Trophoblast cell (in vitro differentiated cells and primary cell): ENCODE measurements around the gene FLT1.

ENCODE experiments used
- DNase-seq, 2 donors: peaks; one replicate each; pipeline ENCODE4 v3.0.0-alpha.2; 2016
- H2AFZ ChIP-seq: 2 replicates; pipeline ENCODE4 v1.6.1; 2013; ENCODE audit warnings: low read length, moderate library complexity, mild to moderate bottlenecking; ENCODE audit not compliant: insufficient read depth, poor library complexity
- H2AK5ac ChIP-seq: 2 replicates; pipeline ENCODE4 v1.6.1; 2013; ENCODE audit warnings: mild to moderate bottlenecking, low read length
- H2BK120ac ChIP-seq: 2 replicates; pipeline ENCODE4 v1.6.1; 2013; ENCODE audit warnings: low read length, mild to moderate bottlenecking, moderate library complexity; ENCODE audit not compliant: insufficient read depth, poor library complexity
- H2BK12ac ChIP-seq: 2 replicates; pipeline ENCODE4 v1.6.1; 2013; ENCODE audit warnings: mild to moderate bottlenecking, low read length, moderate library complexity
- H2BK5ac ChIP-seq: 2 replicates; pipeline ENCODE4 v1.6.1; 2013; ENCODE audit warnings: low read length, low read depth, moderate library complexity, mild to moderate bottlenecking; ENCODE audit not compliant: poor library complexity
- H3K14ac ChIP-seq: 2 replicates; pipeline ENCODE4 v1.6.1; 2013; ENCODE audit warnings: mild to moderate bottlenecking, low read length
- H3K18ac ChIP-seq: 2 replicates; pipeline ENCODE4 v1.6.1; 2013; ENCODE audit warnings: mild to moderate bottlenecking, low read length
- H3K23ac ChIP-seq: 2 replicates; pipeline ENCODE4 v1.6.1; 2013; ENCODE audit warnings: low read length
- H3K27ac ChIP-seq: 2 replicates; pipeline ENCODE4 v1.5.1; 2013; ENCODE audit warnings: low read depth, mild to moderate bottlenecking, inconsistent platforms, low read length, moderate library complexity
- H3K27me3 ChIP-seq: 2 replicates; pipeline ENCODE4 v1.6.1; 2013; ENCODE audit warnings: inconsistent platforms, mild to moderate bottlenecking, low read length, moderate library complexity; ENCODE audit not compliant: insufficient read depth
- H3K36me3 ChIP-seq, 2 experiments: 1 replicate in 1 of 2; 2 replicates in 1 of 2; pipeline ENCODE4 v1.6.1; 2013; ENCODE audit warnings: low read length in 2 of 2, mild to moderate bottlenecking in 2 of 2, moderate library complexity in 1 of 2; ENCODE audit not compliant: insufficient read depth in 2 of 2, control insufficient read depth in 1 of 2
- H3K4ac ChIP-seq: 2 replicates; pipeline ENCODE4 v1.6.1; 2013; ENCODE audit warnings: low read depth, mild to moderate bottlenecking, low read length, moderate library complexity
- H3K4me1 ChIP-seq, 2 experiments: 1 replicate in 1 of 2; 2 replicates in 1 of 2; pipeline ENCODE4 v1.6.1; 2013; ENCODE audit warnings: low read length in 2 of 2, mild to moderate bottlenecking in 2 of 2, moderate library complexity in 1 of 2; ENCODE audit not compliant: insufficient read depth in 2 of 2, control insufficient read depth in 1 of 2
- H3K4me2 ChIP-seq: 2 replicates; pipeline ENCODE4 v1.6.1; 2013; ENCODE audit warnings: inconsistent platforms, mild to moderate bottlenecking, low read length, moderate library complexity
- H3K4me3 ChIP-seq: 2 replicates; pipeline ENCODE4 v1.5.1; 2013; ENCODE audit warnings: mild to moderate bottlenecking, low read depth, low read length, inconsistent platforms
- H3K79me1 ChIP-seq: one replicate; pipeline ENCODE4 v1.6.1; 2013; ENCODE audit warnings: low read length
- H3K79me2 ChIP-seq: 2 replicates; pipeline ENCODE4 v1.6.1; 2013; ENCODE audit warnings: low read length, mild to moderate bottlenecking; ENCODE audit not compliant: control insufficient read depth, insufficient read depth, poor library complexity
- H3K9ac ChIP-seq: 2 replicates; pipeline ENCODE4 v1.6.1; 2013; ENCODE audit warnings: mild to moderate bottlenecking, low read length
- H3K9me3 ChIP-seq: 2 replicates; pipeline ENCODE4 v1.6.1; 2013; ENCODE audit warnings: low read depth, mild to moderate bottlenecking, control low read depth, inconsistent platforms, low read length; ENCODE audit not compliant: insufficient read depth
- H4K12ac ChIP-seq: 2 replicates; pipeline ENCODE4 v1.6.1; 2013; ENCODE audit warnings: low read depth, mild to moderate bottlenecking, low read length, moderate library complexity
- H4K8ac ChIP-seq: 2 replicates; pipeline ENCODE4 v1.6.1; 2013; ENCODE audit warnings: low read depth, mild to moderate bottlenecking, low read length, moderate library complexity
- H4K91ac ChIP-seq: one replicate; pipeline ENCODE4 v1.6.1; 2013; ENCODE audit warnings: low read depth, mild to moderate bottlenecking, low read length, moderate library complexity
- WGBS: extraction: QIAGEN DNeasy Blood & Tissue Kit; methylation state at CpG from one replicate; pipeline ENCODE4 v1.1.7; 2013; ENCODE audit warnings: missing lambda C conversion rate; ENCODE audit not compliant: insufficient read length, insufficient coverage; ENCODE audit errors: extremely low coverage; 5-methylcytosine and 5-hydroxymethylcytosine counted together

FLT1 gene

DNA sequence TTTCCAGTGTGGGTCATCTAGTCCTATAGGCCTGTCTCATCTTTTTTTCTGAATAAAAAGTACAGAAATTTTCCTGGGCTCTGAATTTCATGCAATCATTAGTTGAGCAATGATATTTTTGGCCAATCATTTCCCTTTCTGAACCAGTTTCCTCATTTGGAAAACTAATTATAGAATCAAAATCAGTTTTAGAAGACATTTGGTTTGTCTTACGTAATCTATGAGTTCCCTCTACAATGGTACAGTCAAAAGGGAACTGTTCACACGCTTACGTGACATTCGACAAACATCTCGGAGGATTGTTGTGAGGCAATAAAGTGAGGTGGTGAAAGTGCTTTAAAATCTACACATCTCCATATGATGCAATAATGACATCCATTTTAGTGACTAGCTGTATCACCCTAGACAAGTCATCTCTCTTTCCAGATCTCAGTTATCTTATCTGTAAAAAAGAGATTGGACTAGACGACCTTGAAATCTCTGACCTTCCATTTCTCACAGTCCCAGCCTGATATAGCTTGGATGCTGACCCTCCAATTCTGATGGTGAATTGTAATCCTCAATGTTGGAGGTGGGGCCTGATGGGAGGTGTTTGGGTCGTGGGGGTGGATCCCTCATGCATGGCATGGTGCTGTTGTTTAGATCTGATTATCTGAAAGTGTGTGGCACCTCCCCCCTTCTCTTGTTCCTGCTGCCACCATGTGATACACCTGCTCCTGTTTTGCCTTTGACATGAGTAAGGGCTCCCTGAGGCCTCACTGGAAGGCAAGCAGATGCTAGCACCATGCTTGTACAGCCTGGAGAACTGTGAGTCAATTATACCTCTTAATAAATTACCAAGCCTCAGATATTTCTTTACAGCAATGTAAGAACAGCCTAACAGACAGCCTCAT is 26.7 kb downstream of the FLT1 start:
- no peak overlapping the region for H3K23ac ChIP-seq
- WGBS: no CpG with 5 or more reads among the region's 7 CpGs
- H4K8ac ChIP-seq: no peak overlapping the region
- H2AK5ac ChIP-seq: no peak overlapping the region
- no peak overlapping the region for H3K4me3 ChIP-seq
- H3K79me2 ChIP-seq: no peaks in the 10 kb centered on the region
- H3K4ac ChIP-seq: no peak overlapping the region
- no peak overlapping the region for H4K91ac ChIP-seq
- H3K9ac ChIP-seq: no peak overlapping the region
- no peaks in the 10 kb centered on the region for H3K4me1 ChIP-seq
- H2BK12ac ChIP-seq: no peak overlapping the region
- H4K12ac ChIP-seq: no peak overlapping the region
- no peaks in the 10 kb centered on the region for H3K36me3 ChIP-seq
- H2BK5ac ChIP-seq: no peak overlapping the region
- H2BK120ac ChIP-seq: no peak overlapping the region
- H3K4me2 ChIP-seq: no peak overlapping the region
- H3K14ac ChIP-seq: no peak overlapping the region
- DNase-seq: peak; percentile 67 to 93
- no peaks in the 10 kb centered on the region for H3K79me1 ChIP-seq
- no peak overlapping the region for H2AFZ ChIP-seq
- no peaks in the 10 kb centered on the region for H3K9me3 ChIP-seq
- H3K27me3 ChIP-seq: no peaks in the 10 kb centered on the region
- no peak overlapping the region for H3K27ac ChIP-seq
- H3K18ac ChIP-seq: no peak overlapping the region

DNA sequence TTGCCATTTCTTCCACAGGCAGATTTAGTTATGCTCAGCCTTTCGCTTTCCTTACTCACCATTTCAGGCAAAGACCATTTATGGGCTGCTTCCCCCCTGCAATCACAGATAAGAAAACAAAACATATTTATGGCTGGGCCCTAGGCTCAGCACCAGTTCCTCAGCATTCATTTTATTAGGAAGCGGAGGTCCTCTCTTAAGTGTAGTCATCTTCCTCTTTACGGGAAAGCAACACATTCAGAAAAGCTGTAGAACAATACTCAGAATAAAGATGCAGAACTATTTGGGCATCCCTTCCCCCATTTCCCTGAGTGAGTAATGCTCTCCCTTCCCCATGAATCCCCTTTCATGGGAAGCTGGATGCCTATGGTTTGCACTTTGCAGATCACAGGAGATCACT is 27.9 kb downstream of the FLT1 start:
- Histone ChIP-seq H2AK5ac (no peak overlapping the region), H4K12ac (no peak overlapping the region), H3K4me2 (no peak overlapping the region), H3K4me1 (no peaks in the 10 kb centered on the region), H3K79me2 (no peaks in the 10 kb centered on the region), H3K36me3 (no peaks in the 10 kb centered on the region), H2BK5ac (no peak overlapping the region), H3K9me3 (no peaks in the 10 kb centered on the region), H2BK12ac (no peak overlapping the region), H4K91ac (no peak overlapping the region), H2BK120ac (no peak overlapping the region), H2AFZ (no peak overlapping the region), H3K4ac (no peak overlapping the region), H3K79me1 (no peaks in the 10 kb centered on the region), H3K18ac (no peak overlapping the region), H3K23ac (no peak overlapping the region), H3K27ac (no peak overlapping the region), H3K9ac (no peak overlapping the region), H3K14ac (no peak overlapping the region), H3K4me3 (no peak overlapping the region), H4K8ac (no peak overlapping the region), H3K27me3 (no peaks in the 10 kb centered on the region)
- no peak for DNase-seq
- no CpG with 5 or more reads among the region's 3 CpGs for WGBS

- Histone ChIP-seq H3K79me2 (no peaks in the 10 kb centered on the region), H2BK12ac (no peak overlapping the region), H2BK120ac (no peak overlapping the region), H2AK5ac (no peak overlapping the region), H3K27me3 (no peaks in the 10 kb centered on the region), H4K8ac (no peak overlapping the region), H3K36me3 (no peaks in the 10 kb centered on the region), H3K27ac (no peak overlapping the region), H3K4ac (no peak overlapping the region), H3K18ac (no peak overlapping the region), H3K9me3 (no peaks in the 10 kb centered on the region), H3K23ac (no peak overlapping the region), H2AFZ (no peak overlapping the region), H2BK5ac (no peak overlapping the region), H3K79me1 (no peaks in the 10 kb centered on the region), H4K91ac (no peak overlapping the region), H4K12ac (no peak overlapping the region), H3K4me1 (no peaks in the 10 kb centered on the region), H3K9ac (no peak overlapping the region), H3K14ac (no peak overlapping the region), H3K4me3 (no peak overlapping the region), H3K4me2 (no peak overlapping the region)
- no peak for DNase-seq
- no CpG with 5 or more reads among the region's 3 CpGs for WGBS
Observed at GRCh38 chr13:28466151-28466550, 28.8 kb downstream of the FLT1 start.

GRCh38 chr13:28464861-28465460 is 30.0 kb downstream of the FLT1 start:
- Histone ChIP-seq H3K18ac (no peak overlapping the region), H3K36me3 (no peaks in the 10 kb centered on the region), H2BK12ac (no peak overlapping the region), H3K79me1 (no peaks in the 10 kb centered on the region), H4K8ac (no peak overlapping the region), H3K4ac (no peak overlapping the region), H3K4me1 (no peaks in the 10 kb centered on the region), H3K27me3 (no peaks in the 10 kb centered on the region), H2AK5ac (no peak overlapping the region), H3K79me2 (no peaks in the 10 kb centered on the region), H3K9ac (no peak overlapping the region), H2BK5ac (no peak overlapping the region), H3K14ac (no peak overlapping the region), H2BK120ac (no peak overlapping the region), H3K9me3 (peaks cover under 1% of the 10 kb centered on the region), H3K23ac (no peak overlapping the region), H3K27ac (no peak overlapping the region), H4K12ac (no peak overlapping the region), H3K4me2 (no peak overlapping the region), H4K91ac (no peak overlapping the region), H3K4me3 (no peak overlapping the region), H2AFZ (no peak overlapping the region)
- no CpG with 5 or more reads among the region's 6 CpGs for WGBS
- no peak for DNase-seq
